H1 (cell line): ENCODE data around the gene SVIL. TPM values are rescaled to one million over a fixed set of nuclear protein-coding genes. Genes with fewer than 3 reads are reported as not detected.
A peak's percentile ranks its signal among the peaks of the same experiment; 100 is the strongest.
"Not testable (repeated sequence)": the region's sequence is repeated elsewhere in the genome, so short reads cannot be mapped to it uniquely, and the experiment has no call there.

Experiments used
- CTCF ChIA-PET: fragments of 300-600 bp; sonication (Branson Sonifier 250); formaldehyde crosslinking; loops from one replicate; lab custom pipeline; 2021; ENCODE audit not compliant: partially characterized antibody; lab: Charles Lee
- POLR2A ChIA-PET: fragments of 300-600 bp; sonication (Branson Sonifier 250); formaldehyde crosslinking; loops from one replicate; lab custom pipeline; 2021; ENCODE audit warnings: inconsistent platforms; ENCODE audit not compliant: partially characterized antibody; lab: Charles Lee
- DNase-seq, 2 experiments: peaks; one replicate each; pipeline versions ENCODE4 v3.0.0 to v3.0.0-alpha.2; 2010 to 2022; ENCODE audit warnings: low spot score in 2 of 2, low read depth in 1 of 2, mixed read lengths in 1 of 2
- FAIRE-seq: peaks from 2 replicates; lab custom pipeline; 2011; peaks lifted over from hg19 to GRCh38; lab: Jason Lieb, UNC
- H2AFZ ChIP-seq: 2 replicates; pipeline ENCODE4 v1.8.1; 2012; ENCODE audit warnings: low read length, inconsistent platforms
- H2AK5ac ChIP-seq: 2 replicates; pipeline ENCODE4 v1.6.1; 2013; ENCODE audit warnings: low read depth, low read length
- H2BK120ac ChIP-seq: replicated peaks from 2 replicates; pipeline ENCODE3; 2013; ENCODE audit warnings: low read depth, low read length, inconsistent platforms
- H2BK12ac ChIP-seq: 2 replicates; pipeline ENCODE4 v1.6.1; 2013; ENCODE audit warnings: low read depth, low read length
- H2BK15ac ChIP-seq: 2 replicates; pipeline ENCODE4 v1.6.1; 2013; ENCODE audit warnings: low read length
- H2BK20ac ChIP-seq: 2 replicates; pipeline ENCODE4 v1.6.1; 2013; ENCODE audit warnings: low read length
- H2BK5ac ChIP-seq: 2 replicates; pipeline ENCODE4 v1.6.1; 2013; ENCODE audit warnings: low read depth, low read length
- H3K14ac ChIP-seq: 2 replicates; pipeline ENCODE4 v1.6.1; 2013; ENCODE audit warnings: inconsistent platforms; ENCODE audit not compliant: insufficient read length
- H3K18ac ChIP-seq: 2 replicates; pipeline ENCODE4 v1.6.1; 2013; ENCODE audit warnings: low read length; ENCODE audit errors: extremely low read depth
- H3K23ac ChIP-seq: 2 replicates; pipeline ENCODE4 v1.6.1; 2013; ENCODE audit warnings: inconsistent platforms; ENCODE audit not compliant: insufficient read length
- H3K23me2 ChIP-seq: 2 replicates; pipeline ENCODE4 v1.6.1; 2013; ENCODE audit warnings: low read depth, low read length
- H3K27ac ChIP-seq: 2 replicates; pipeline ENCODE4 v1.6.1; 2011; ENCODE audit warnings: low read depth, low read length, inconsistent platforms
- H3K27me3 ChIP-seq, 4 experiments: replicated peaks in 1 of 4; 1 replicate in 1 of 4; 2 replicates in 3 of 4; pipeline versions ENCODE4 v1.6.1 to v1.8.1; 2011 to 2013; ENCODE audit warnings: low read length in 3 of 4, mild to moderate bottlenecking in 3 of 4, inconsistent platforms in 2 of 4, mixed read lengths in 2 of 4, moderate library complexity in 1 of 4; ENCODE audit not compliant: control insufficient read depth in 3 of 4, insufficient read depth in 3 of 4; ENCODE audit errors: extremely low read depth in 1 of 4
- H3K36me3 ChIP-seq, 4 experiments: 2 replicates each; pipeline versions ENCODE4 v1.6.1 to v1.8.1; 2011 to 2013; ENCODE audit warnings: mild to moderate bottlenecking in 4 of 4, low read length in 3 of 4, moderate library complexity in 2 of 4, control low read depth in 1 of 4, inconsistent platforms in 1 of 4; ENCODE audit not compliant: insufficient read depth in 4 of 4, control insufficient read depth in 2 of 4
- H3K4ac ChIP-seq: replicated peaks from 2 replicates; pipeline ENCODE3; 2013; ENCODE audit warnings: low read length, low read depth, mixed read lengths, inconsistent platforms; ENCODE audit not compliant: insufficient read length
- H3K4me1 ChIP-seq, 4 experiments: replicated peaks in 1 of 4; 1 replicate in 1 of 4; 2 replicates in 3 of 4; pipeline versions ENCODE4 v1.6.1 to v1.8.1; 2011 to 2013; ENCODE audit warnings: low read length in 3 of 4, inconsistent platforms in 2 of 4, mixed read lengths in 1 of 4; ENCODE audit not compliant: insufficient read depth in 4 of 4, control insufficient read depth in 3 of 4
- H3K4me2 ChIP-seq, 2 experiments: 2 replicates each; pipeline versions ENCODE4 v1.6.1 to v1.8.1; 2011 to 2013; ENCODE audit warnings: low read depth in 2 of 2, low read length in 2 of 2, control low read depth in 1 of 2, inconsistent platforms in 1 of 2, mild to moderate bottlenecking in 1 of 2; ENCODE audit not compliant: insufficient read depth in 1 of 2
- H3K4me3 ChIP-seq, 4 experiments: fragments of 200-600, 300-600 bp in 1 of 4; sonication (generic), shearing (Covaris generic), sonication (Bioruptor Twin) in 1 of 4; 2 replicates each; pipeline versions ENCODE4 v1.5.1 to v1.8.1; 2011 to 2016; ENCODE audit warnings: low read length in 4 of 4, low read depth in 3 of 4, control low read depth in 2 of 4, inconsistent platforms in 2 of 4, mild to moderate bottlenecking in 2 of 4, mixed read lengths in 1 of 4, moderate library complexity in 1 of 4; ENCODE audit not compliant: insufficient read depth in 2 of 4; ENCODE audit errors: extremely low read depth in 1 of 4
- H3K56ac ChIP-seq: replicated peaks from 2 replicates; pipeline ENCODE3; 2013; ENCODE audit warnings: low read depth, mild to moderate bottlenecking, mixed read lengths, low read length, inconsistent platforms; ENCODE audit not compliant: insufficient read length
- H3K79me1 ChIP-seq: 2 replicates; pipeline ENCODE4 v1.6.1; 2013; ENCODE audit warnings: low read depth, low read length, control low read depth
- H3K79me2 ChIP-seq, 2 experiments: 2 replicates each; pipeline versions ENCODE4 v1.6.1 to v1.8.1; 2012 to 2013; ENCODE audit warnings: low read length in 2 of 2, mild to moderate bottlenecking in 2 of 2, inconsistent platforms in 1 of 2; ENCODE audit not compliant: insufficient read depth in 2 of 2, control insufficient read depth in 1 of 2
- H3K9ac ChIP-seq, 4 experiments: replicated peaks in 1 of 4; 1 replicate in 1 of 4; 2 replicates in 3 of 4; pipeline versions ENCODE4 v1.6.1 to v1.8.1; 2011 to 2013; ENCODE audit warnings: low read depth in 3 of 4, low read length in 3 of 4, control low read depth in 2 of 4, mild to moderate bottlenecking in 2 of 4, moderate library complexity in 2 of 4, inconsistent platforms in 1 of 4; ENCODE audit errors: extremely low read depth in 1 of 4
- H3K9me3 ChIP-seq, 2 experiments: 2 replicates each; pipeline versions ENCODE4 v1.6.1 to v1.8.1; 2012 to 2013; ENCODE audit warnings: mild to moderate bottlenecking in 2 of 2, moderate library complexity in 2 of 2, control low read depth in 1 of 2, inconsistent platforms in 1 of 2, low read depth in 1 of 2, low read length in 1 of 2, mixed read lengths in 1 of 2; ENCODE audit not compliant: insufficient read depth in 2 of 2
- H4K20me1 ChIP-seq, 2 experiments: replicated peaks in 1 of 2; 2 replicates each; pipeline versions ENCODE3 to v1.8.1; 2011 to 2013; ENCODE audit warnings: inconsistent platforms in 2 of 2, low read length in 2 of 2, mild to moderate bottlenecking in 1 of 2; ENCODE audit not compliant: insufficient read depth in 2 of 2, control insufficient read depth in 1 of 2
- H4K5ac ChIP-seq: 2 replicates; pipeline ENCODE4 v1.6.1; 2013; ENCODE audit warnings: low read length, low read depth, mixed read lengths, inconsistent platforms; ENCODE audit not compliant: insufficient read length
- H4K8ac ChIP-seq: 2 replicates; pipeline ENCODE4 v1.8.0; 2013; ENCODE audit warnings: mild to moderate bottlenecking, moderate library complexity, low read length, inconsistent platforms; ENCODE audit not compliant: insufficient read depth; ENCODE audit errors: extremely low read depth
- H4K91ac ChIP-seq: replicated peaks from 2 replicates; pipeline ENCODE3; 2013; ENCODE audit warnings: low read length, mixed read lengths, inconsistent platforms; ENCODE audit not compliant: insufficient read length
- CTCF ChIP-seq, 3 experiments: IDR thresholded peaks; 1 replicate in 2 of 3; 2 replicates in 1 of 3; pipeline versions ENCODE4 v1.5.1 to v1.6.1; 2011; ENCODE audit warnings: low read length in 3 of 3, mild to moderate bottlenecking in 3 of 3, inconsistent platforms in 2 of 3, low read depth in 1 of 3, moderate library complexity in 1 of 3; ENCODE audit not compliant: insufficient read depth in 1 of 3; ENCODE audit errors: control extremely low read depth in 1 of 3
- RAD21 ChIP-seq, 2 experiments: IDR thresholded peaks in 1 of 2; conservative IDR thresholded peaks in 1 of 2; 2 replicates each; pipeline ENCODE4 v1.6.1; 2011; ENCODE audit warnings: low read depth in 2 of 2, low read length in 2 of 2, improper control_type of control experiment in 1 of 2, inconsistent platforms in 1 of 2, mild to moderate bottlenecking in 1 of 2, moderate library complexity in 1 of 2
- WGBS, 2 experiments: shearing (Covaris generic) in 1 of 2; methylation state at CpG; one replicate each; pipeline versions ENCODE4 v1.1.6 to v1.1.7; 2013 to 2015; ENCODE audit warnings: low lambda C conversion rate in 2 of 2, mixed read lengths in 2 of 2, inconsistent platforms in 1 of 2, low coverage in 1 of 2, missing lambda C conversion rate in 1 of 2; ENCODE audit not compliant: insufficient replicate concordance in 2 of 2, insufficient coverage in 1 of 2, insufficient read length in 1 of 2; ENCODE audit errors: extremely low coverage in 1 of 2, missing lambda C conversion rate in 1 of 2; 5-methylcytosine and 5-hydroxymethylcytosine counted together
- polyA plus RNA-seq, 7 experiments: library from polyadenylated mRNA; depleted of rRNA in 3 of 7; stranded (reverse) in 5 of 7; unstranded in 2 of 7; fragments of >200 nt in 5 of 7; fragments of 200-250 nt in 2 of 7; gene quantifications; 1 replicate in 5 of 7; 2 replicates in 1 of 7; 4 replicates in 1 of 7; pipeline versions ENCODE4 v1.2.1 to v1.2.3, GENCODE V29; 2011 to 2013; ENCODE audit warnings: missing spikeins in 2 of 7, mixed read lengths in 2 of 7
- total RNA-seq: library from RNA; stranded (reverse); fragmentation: NEBNext Ultra II Directional; extraction: Animal tissue kit (Norgen Biotek cat#: 25700); gene quantifications from 2 replicates; pipeline ENCODE4 v1.2.1, GENCODE V29; 2021

Gene SVIL
- total and polyA plus RNA-seq, 2 of the 8 experiments (the other 6 are each of a cell fraction or from before 2014, with no cell fraction given): 4.7 to 15.4 TPM

GRCh38 chr10:29487884-29488266 is 146.9 kb downstream of the SVIL start:
- H3K9ac ChIP-seq, POLR2A ChIA-PET, H2BK12ac ChIP-seq, H4K20me1 ChIP-seq, H4K8ac ChIP-seq, H4K91ac ChIP-seq, H3K79me1 ChIP-seq, H3K79me2 ChIP-seq, DNase-seq, H2BK5ac ChIP-seq, H3K27ac ChIP-seq, H2AFZ ChIP-seq, H3K23me2 ChIP-seq, H2BK15ac ChIP-seq, H3K36me3 ChIP-seq, H3K27me3 ChIP-seq, H2BK120ac ChIP-seq, H2AK5ac ChIP-seq, H3K18ac ChIP-seq, H3K4me2 ChIP-seq, H3K4me3 ChIP-seq, H3K4ac ChIP-seq, H3K4me1 ChIP-seq, H3K23ac ChIP-seq, H3K14ac ChIP-seq, H4K5ac ChIP-seq, H2BK20ac ChIP-seq, H3K9me3 ChIP-seq, H3K56ac ChIP-seq: not testable (repeated sequence)
- TF ChIP-seq CTCF (IDR thresholded peaks at IDR 0.05; ENCODE audit: control extremely low read depth in 1 of 3, insufficient read depth in 1 of 3, low read depth in 1 of 3, low read length in 3 of 3): peak in 2 of 3 experiments; percentile 15 to 37; a peak in 2 of 4 replicates
- peak; percentile 10 to 22 for TF ChIP-seq RAD21 (IDR thresholded peaks at IDR 0.05 in 1 of 2, conservative IDR thresholded peaks at IDR 0.05 in 1 of 2; ENCODE audit: low read depth in 2 of 2, low read length in 2 of 2)
- peak; percentile 88 for FAIRE-seq
- 64% methylated on average over 5 of the region's 7 CpGs; no CpG with 5 or more reads in 1 of the 2 experiments for WGBS, 2 experiments
- CTCF ChIA-PET: interaction anchor here (0.8 to 2.7 kb wide), 9 partner anchors 9 to 59 kb away, joined by 3 to 10 read pairs (median 6); no protein-coding TSS in a partner anchor
